CD4-positive, alpha-beta T cell treated with Interleukin-2 at 100 ng/mL for 4 hours (primary cell): Measurements from ENCODE around the gene ENOSF1.

Experiments used
- DNase-seq: peaks from one replicate; pipeline ENCODE4 v3.0.0-alpha.2; 2020; ENCODE audit warnings: low spot score

ENOSF1 gene

DNA sequence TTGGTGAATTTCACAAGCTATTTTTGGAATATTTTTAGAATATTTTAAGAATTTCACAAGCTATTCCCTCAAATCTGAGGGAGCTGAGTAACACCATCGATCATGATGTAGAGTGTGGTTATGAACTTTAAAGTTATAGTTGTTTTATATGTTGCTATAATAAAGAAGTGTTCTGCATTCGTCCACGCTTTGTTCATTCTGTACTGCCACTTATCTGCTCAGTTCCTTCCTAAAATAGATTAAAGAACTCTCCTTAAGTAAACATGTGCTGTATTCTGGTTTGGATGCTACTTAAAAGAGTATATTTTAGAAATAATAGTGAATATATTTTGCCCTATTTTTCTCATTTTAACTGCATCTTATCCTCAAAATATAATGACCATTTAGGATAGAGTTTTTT lies 39.1 kb downstream of the ENOSF1 start:
- no peak for DNase-seq

DNA sequence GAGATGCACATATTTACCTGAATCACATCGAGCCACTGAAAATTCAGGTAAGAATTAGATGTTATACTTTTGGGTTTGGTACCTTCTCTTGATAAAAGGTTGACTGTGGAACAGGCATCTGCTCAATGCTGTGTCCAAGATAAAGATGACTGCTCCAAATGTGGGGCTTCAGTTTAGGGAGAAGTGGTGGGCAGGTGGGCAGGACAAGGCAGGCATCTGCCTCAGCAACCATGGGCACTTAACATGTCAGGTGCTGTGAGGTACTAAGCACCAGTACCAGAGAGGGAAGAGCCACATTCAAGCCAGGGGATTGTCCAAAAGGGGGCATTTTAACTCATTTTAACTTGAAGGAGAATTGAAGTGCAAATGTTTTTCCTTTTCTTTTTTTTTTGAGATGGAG lies 41.0 kb downstream of the ENOSF1 start:
- DNase-seq, result no peak

DNA sequence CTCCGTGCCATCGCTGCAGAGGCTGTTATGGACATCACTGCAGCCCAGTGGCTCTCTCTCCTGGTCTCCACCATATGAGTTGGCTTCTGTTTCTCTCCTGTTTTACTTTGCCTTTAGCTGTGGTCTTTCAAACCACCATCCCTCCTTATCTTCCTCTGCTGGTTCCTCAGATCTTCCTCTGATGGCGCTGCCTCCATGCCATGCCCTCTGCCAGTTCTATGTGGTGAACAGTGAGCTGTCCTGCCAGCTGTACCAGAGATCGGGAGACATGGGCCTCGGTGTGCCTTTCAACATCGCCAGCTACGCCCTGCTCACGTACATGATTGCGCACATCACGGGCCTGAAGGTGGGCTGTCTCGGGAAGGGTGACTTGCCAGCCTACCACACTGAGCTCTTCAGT lies 41.9 kb downstream of the ENOSF1 start:
- DNase-seq, result no peak

DNA sequence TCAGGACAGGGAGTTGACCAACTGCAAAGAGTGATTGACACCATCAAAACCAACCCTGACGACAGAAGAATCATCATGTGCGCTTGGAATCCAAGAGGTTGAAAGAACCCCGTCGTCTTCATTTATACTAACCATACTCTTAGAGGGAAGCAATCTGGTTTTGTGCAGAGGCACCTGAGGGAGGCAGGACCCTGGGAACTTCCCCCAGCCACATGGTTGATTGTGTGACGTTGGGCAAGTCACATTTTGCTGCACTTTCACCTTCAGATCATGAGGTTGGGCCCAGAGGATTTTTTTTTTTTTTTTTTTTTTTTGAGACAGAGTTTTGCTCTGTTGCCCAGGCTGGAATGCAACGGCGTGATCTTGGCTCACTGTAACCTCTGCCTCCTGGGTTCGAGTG lies 43.4 kb downstream of the ENOSF1 start:
- DNase-seq, result no peak

DNA sequence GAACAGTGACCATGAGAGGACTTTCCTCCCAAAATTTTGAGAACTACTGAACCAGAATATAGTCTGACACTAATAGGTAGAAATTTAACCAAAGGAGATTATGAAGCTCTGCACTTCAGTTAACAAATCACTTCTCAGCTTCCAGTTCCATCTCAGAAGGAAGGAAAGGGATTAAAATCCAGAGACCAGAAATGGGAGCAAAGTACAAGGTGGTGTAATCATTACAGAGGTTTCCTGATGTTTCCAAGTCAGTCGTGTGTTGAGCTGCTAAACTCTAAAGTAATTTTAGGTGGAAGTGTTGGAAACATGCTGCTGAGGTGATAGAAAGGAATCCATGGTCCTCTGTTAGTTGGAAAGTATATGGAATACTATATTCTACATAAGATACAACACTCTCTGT lies 44.2 kb downstream of the ENOSF1 start:
- no peak for DNase-seq

DNA sequence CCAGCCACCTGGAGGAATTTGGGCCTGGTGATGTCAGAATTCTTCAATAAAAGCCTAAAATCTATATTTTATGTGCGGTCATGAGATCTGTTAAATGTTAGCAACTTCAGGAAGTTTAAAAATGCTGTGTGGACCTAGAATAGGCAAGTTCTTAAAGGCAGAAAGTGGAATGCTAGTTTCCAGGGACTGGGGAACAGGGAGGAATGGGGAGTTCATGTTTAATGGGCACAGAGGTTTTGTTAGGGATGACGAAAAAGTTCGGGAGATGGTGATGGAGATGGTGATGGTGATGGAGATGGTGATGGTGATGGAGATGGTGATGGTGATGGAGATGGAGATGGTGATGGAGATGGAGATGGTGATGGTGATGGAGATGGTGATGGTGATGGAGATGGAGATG lies 45.8 kb downstream of the ENOSF1 start:
- no peak for DNase-seq

DNA sequence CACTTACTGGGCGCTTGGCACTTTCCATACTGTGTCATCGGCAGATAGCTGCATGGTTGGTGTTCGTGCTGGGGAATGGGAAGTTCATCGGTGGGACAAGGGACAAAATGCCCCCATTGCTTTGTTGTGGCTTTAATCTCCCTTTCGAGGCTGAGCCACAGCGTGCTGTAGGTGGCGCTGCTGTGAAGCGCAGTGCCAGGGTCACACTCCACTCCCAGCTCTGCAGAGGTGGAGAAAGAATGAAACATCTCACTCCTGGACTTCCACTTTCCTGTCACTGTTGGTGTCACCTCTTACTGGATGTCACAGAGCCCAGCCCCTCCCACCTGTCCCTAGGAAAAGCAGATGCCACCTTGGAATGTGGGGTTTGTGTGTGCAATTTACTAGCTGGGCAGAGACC lies 46.3 kb downstream of the ENOSF1 start:
- no peak for DNase-seq

DNA sequence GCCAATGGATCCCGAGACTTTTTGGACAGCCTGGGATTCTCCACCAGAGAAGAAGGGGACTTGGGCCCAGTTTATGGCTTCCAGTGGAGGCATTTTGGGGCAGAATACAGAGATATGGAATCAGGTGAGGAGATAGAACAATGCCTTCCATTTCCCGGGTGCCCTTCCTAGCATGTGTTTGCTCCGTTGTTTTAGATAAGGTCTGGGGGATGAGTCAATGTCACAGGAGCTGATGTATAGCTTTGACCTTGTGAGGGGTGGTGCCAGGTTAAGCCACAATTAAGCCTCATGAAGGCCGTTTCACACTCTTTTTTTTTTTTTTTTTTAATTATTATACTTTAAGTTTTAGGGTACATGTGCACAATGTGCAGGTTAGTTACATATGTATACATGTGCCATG lies 50.2 kb downstream of the ENOSF1 start:
- DNase-seq, result no peak

DNA sequence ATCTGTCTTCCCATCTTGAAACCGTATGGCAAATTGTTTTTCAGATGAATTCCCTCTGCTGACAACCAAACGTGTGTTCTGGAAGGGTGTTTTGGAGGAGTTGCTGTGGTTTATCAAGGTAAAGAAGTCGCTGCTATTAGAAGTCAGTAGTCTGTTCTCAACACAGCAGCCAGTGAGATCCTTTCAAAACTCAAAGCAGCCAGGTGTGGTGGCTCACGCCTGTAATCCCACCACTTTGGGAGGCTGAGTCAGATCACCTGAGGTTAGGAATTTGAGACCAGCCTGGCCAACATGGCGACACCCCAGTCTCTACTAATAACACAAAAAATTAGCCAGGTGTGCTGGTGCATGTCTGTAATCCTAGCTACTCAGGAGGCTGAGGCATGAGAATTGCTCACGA lies 52.8 kb downstream of the ENOSF1 start:
- DNase-seq, result no peak

DNA sequence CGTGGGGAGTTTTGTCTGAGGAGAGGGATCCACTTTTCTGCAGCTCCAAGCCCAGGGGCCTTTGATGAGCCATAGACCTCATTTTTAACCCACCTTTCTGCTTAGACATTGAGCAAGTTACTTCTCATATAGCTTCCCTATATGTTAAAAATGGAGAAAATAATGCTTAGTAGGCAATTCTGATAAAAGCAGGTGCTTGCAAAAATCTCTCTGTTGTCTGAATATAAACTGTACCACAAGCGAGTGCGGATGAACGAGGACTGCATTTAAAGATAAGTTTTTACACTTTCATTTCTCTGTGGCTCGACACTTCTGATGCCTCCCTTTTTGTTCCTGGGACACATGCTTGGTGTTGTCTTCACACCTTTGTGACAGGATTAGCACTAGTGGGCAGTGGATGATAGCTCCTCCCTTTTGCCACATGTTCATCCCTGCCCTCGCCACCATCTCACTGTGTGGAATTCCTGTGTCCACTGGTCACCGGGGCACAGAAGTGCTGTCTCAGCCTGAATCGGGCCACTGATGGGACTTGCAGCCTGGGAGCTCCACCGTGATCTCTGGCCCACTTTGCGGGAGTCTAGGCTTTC lies 53.4 kb downstream of the ENOSF1 start:
- DNase-seq, result no peak

DNA sequence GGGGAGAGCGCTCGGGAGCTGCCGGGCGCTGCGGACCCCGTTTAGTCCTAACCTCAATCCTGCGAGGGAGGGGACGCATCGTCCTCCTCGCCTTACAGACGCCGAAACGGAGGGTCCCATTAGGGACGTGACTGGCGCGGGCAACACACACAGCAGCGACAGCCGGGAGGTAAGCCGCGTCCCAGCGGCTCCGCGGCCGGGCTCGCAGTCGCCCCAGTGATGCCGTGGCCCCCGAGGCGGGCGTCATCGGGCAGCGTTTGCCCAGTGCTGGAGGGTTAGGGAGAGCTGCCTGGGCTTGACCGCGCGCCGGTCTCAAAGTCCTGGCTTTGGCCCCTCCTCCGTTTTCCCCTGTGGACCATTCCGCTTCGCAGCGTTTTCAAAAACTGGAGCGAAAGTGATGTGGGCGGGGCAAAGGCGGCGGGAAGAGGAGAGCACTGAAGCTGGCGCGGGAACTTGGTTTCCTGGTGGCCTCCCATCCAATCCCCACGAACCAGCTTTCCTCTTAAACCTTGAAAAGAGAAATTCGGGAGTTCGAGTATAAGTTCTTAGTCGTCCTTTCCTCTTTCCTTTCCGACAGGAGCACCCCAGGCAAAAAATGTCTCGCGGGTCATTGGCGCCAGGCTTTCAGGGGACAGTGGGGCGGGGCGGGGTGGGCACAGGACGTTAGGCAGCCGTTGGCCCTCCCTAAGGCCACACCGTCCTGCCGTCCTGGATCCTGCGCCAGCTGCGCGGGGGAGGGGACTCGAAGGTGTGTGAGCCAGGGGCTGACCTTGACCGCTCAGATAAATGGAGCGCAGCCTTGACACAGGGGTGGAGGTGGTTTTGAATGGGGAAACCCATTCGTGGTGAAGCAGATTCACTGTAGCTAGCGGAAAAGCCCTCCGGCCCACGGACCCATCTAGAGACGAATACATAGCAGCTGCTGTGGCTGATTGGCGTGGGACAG lies 54.2 kb downstream of the ENOSF1 start:
- DNase-seq, result peak; percentile 47

DNA sequence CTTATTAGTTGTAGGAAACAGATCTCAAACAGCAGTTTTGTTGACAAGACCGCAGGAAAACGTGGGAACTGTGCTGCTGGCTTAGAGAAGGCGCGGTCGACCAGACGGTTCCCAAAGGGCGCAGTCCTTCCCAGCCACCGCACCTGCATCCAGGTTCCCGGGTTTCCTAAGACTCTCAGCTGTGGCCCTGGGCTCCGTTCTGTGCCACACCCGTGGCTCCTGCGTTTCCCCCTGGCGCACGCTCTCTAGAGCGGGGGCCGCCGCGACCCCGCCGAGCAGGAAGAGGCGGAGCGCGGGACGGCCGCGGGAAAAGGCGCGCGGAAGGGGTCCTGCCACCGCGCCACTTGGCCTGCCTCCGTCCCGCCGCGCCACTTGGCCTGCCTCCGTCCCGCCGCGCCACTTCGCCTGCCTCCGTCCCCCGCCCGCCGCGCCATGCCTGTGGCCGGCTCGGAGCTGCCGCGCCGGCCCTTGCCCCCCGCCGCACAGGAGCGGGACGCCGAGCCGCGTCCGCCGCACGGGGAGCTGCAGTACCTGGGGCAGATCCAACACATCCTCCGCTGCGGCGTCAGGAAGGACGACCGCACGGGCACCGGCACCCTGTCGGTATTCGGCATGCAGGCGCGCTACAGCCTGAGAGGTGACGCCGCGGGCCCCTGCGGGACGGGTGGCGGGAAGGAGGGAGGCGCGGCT lies 55.0 kb downstream of the ENOSF1 start, which contains the start of gene TYMS:
Gene TYMS, plus strand, starts transcription at position 343 of the 690 bp plus-strand sequence. Its CDS starts 90 bp downstream, at position 433.
- DNase-seq, result no peak

DNA sequence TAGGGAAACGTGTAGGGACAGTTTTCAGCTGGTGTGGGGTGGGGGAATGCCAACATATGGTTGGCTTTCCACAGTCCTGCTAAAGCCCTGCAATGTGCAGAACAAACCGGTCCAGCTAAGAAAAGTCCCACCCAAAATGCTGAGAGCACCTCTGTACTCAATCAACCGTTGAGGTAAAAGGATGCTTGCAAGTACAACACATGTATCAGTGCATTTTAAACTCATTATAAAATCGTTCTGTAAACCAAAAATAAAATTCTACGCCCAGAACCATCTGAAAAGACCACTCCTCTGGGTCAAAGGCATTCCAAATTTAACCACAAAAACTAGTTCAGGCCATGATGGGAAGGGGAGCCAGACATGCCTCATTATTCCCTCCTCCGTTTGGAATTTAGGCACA lies 57.0 kb downstream of the ENOSF1 start:
- DNase-seq, result no peak

DNA sequence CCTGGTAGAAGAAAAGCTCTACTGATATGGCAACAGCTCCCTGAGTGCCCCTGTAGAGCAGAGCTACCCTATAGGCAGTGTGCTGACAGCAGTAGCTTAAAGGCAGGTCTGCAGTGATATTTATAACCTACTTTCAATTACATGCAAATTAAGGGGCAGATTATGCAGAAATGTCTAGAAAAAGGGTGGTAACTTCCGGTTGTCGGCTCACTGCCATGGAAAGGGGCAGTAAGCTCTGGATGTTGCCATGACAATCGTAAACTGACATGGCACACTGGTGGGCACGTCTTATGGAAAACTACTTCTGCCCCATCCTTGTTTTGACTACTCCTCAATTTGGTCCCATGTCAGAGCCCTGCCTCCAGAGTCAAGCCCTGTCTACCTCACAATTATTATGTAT lies 57.8 kb downstream of the ENOSF1 start:
- DNase-seq, result no peak

DNA sequence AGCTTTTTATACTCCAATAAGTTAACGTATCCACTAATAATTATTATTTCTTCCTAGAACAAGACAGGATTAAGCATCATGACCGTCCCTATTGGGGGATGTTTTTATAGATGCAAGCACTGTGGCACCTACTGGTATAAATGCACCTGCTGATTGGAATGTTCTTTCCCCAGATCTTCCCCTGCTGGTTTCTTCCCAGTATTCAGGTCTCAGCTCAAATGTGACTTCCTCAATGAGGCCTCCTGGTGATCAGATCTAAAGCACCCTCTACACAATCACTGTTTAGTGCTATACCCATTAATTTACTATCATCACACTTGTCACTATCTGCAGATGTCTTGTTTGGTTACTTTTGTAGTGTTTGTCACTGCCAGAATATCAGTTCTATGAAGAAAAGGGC lies 58.9 kb downstream of the ENOSF1 start:
- DNase-seq, result no peak

DNA sequence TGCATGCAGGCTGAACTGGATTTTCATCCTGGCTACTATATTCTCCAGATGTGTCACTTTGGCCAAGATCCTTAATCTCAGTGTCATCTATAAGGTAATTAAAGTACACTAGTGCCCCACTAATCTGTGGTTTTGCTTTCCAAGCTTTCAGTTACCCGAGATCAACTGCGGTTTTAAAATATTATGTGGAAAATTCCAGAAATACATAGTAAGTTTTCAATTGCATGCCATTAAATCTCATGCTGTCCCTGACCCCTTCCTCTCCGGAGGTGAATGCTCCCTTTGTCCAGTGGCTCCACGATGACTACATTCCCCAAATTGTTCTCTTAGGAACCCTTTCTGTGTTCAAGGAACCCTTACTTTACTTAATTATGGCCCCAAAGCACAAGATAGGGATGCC lies 60.3 kb downstream of the ENOSF1 start:
- DNase-seq, result no peak

DNA sequence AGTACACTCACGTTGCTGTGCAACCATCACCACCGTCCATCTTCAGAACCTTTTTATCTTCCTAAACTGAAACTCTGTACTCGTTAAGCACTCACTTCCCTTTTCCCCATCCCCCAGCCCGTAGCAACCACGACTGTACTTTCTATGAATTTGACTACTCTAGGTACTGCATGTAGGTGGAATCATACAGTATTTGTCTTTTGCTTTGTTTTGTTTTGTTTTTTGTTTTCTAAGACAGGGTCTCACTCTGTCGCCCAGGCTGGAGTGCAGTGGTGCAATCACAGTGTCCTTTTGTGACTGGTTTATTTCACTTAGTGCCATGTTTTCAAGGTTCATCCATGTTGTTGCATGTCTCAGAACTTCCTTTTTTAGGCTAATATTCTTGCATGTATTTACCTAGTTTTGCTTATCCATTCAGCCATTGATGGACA lies 62.0 kb downstream of the ENOSF1 start:
- no peak for DNase-seq

DNA sequence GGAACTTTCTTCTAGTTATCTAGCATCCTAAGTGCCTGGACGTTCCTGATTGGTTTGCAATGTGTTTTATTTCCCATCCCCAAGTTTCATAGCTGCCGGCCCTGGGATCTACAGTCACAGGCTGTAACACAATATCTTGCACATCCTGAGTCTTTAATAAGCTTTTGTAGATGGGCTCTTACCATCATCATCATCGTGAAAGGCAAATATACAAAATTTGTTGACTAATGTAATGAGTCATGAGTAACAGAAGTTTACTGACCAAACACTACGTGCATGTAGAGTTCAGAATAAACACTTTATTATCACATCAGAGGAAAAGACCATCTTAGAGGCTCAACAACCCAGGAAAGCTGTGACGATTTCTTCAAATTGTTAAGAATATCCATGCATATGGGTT lies 63.1 kb downstream of the ENOSF1 start:
- no peak for DNase-seq

DNA sequence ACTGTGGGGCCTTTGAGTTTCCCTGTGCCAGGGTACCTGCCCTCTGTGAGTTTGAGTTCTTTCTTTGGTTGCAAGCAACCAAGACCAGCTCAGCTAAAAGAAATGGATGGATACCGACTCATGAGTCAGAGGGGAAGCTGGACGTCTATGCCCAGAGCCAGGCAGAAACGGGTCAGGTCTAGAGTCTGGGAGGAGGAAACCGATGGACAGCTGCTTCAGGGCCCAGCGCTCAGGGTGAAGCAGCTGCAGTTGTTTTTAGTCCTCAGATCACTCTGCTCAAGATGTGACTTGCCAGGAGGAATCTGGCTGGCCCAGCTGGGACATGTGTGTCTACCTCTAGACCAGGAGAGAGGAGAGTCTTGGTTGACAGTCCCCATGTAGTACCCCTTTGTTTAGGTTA lies 65.1 kb downstream of the ENOSF1 start:
- no peak for DNase-seq

DNA sequence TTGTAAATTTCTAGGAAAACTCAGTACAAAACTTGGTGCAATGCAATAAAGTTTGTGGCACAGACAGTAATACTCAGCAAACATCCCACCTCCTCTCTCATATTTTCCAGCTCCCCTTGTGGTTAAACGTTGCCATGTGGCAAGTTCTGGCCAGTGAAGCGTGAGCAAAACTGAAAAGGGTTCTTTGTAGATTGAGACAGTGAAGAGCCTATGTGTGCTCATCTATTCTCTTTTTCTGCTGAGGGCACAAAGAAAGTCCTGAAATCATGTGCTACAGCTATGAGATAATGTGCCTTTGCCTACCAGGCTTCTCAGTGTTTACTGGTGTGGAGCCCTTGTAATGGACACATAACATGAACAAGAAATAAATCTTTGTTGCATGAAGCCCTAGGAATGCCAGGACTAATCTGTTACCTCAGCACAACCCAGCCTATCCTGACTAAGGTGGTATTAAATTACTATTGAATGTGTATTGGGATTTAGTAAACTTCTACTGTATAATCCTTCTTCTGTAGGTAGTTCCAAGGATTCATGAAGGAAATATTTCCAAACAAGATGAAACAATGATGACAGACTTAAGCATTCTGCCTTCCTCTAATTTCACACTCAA lies 67.9 kb downstream of the ENOSF1 start:
- DNase-seq, result no peak

DNA sequence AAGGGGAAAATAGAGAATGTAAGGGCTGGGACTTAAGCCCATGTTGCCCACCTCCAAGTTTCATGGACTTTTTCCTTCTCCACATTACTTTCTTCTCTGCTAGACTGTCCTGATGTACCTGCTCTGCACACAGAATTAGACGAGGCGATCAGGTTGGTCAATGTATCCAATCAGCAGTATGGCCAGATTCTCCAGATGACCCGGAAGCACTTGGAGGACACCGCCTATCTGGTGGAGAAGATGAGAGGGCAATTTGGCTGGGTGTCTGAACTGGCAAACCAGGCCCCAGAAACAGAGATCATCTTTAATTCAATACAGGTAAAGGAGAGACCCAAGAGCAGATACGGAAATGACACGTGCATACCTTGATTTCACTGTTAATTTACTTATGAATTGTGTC lies 71.2 kb downstream of the ENOSF1 start:
- DNase-seq, result no peak

DNA sequence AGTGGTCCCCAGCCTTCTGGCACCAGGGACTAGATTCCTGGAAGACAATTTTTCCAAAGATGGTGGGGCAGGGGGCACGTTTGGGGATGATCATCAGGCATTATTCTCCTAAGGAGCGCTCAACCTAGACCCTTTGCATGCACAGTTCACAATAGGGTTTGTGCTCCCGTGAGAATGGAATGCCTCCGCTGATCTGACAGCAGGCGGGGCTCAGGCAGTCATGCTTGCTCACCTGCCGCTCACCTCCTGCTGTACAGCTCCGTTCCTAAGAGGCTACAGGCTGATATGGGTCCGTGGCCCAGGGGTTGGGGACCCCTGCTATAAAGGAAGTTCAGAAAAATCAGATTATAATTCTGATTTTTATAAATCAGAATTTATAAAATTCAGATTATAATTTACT lies 77.3 kb downstream of the ENOSF1 start:
- DNase-seq, result no peak
